Temporal lobe (tissue), 2 donors: ENCODE data around the gene GAREM1. TPM values are rescaled to one million over a fixed set of nuclear protein-coding genes. Genes with fewer than 3 reads are reported as not detected.

Source experiments
- small RNA-seq: library from RNA; depleted of rRNA; stranded (forward); fragments of <200 nt; gene quantifications from one replicate; pipeline ENCODE3, GENCODE V24; 2014; ENCODE audit warnings: low replicate concordance
- total RNA-seq: library from RNA; depleted of rRNA; stranded (reverse); fragments of >200 nt; gene quantifications from one replicate; pipeline ENCODE4 v1.2.3, GENCODE V29; 2014

Gene GAREM1
- total RNA-seq, 1 donor from 2014 or later, result 38.1 TPM

Small RNA genes lying within 50 kb of the gene (small RNA-seq; reads per million reads assigned to genes)
- not detected for gene RF00019
